GM12872 (cell line): ENCODE results near the gene C1orf115.

Source experiments
- CTCF ChIP-seq: IDR thresholded peaks from 3 replicates; pipeline ENCODE4 v1.5.1; 2011; ENCODE audit warnings: low read depth, mild to moderate bottlenecking, low read length, moderate library complexity; ENCODE audit not compliant: insufficient read depth

C1orf115 gene, protein sequence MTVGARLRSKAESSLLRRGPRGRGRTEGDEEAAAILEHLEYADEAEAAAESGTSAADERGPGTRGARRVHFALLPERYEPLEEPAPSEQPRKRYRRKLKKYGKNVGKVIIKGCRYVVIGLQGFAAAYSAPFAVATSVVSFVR

GRCh38 chr1:220690140-220691052, at the start of gene C1orf115:
C1orf115 (plus strand) TSS chr1:220690363; CDS start chr1:220690403, 40 bp downstream.
- peak; percentile 91 for TF ChIP-seq CTCF

DNA sequence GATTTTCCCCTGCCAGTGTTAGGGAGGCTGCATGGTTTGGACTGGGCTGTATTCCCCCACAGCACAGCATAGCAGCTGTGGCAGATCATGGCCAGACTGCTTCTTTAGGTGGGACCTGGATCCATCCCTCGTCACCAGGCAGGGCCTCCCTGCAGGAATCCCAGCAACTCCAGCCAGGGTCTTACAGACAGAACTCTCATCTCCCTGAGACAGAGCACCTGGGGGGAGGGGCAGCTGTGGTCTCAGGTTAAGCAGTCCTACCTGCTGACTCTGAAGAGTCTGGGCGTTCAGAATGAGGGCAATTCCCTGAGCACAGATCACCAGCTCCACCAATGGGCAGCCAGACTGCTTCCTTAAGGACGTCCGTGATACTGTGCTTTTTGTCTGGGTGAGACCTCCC, 47.9 kb upstream of the C1orf115 start:
- TF ChIP-seq CTCF: no peak

GRCh38 chr1:220652995-220653394, 37.2 kb upstream of the C1orf115 start:
- TF ChIP-seq CTCF: no peak

DNA sequence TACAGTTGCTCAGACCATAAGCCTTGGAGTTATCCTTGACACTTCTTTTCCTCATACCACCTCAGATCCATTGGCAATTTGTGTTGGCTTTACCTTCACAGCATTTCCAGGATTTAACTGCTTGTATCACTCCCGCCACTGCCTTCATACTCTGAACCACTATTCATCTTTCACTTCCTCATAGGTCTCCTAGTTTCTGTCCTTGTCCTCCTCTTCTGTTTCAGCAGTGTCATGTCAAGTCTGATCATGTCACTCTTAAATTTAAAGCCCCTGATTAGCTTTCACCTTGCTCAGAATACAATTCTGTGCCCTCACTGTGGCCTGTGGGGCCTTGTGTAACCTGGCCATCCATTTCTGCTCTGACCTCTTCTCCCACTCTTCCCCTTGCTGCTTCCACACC, 34.7 kb upstream of the C1orf115 start:
- no peak for TF ChIP-seq CTCF

DNA sequence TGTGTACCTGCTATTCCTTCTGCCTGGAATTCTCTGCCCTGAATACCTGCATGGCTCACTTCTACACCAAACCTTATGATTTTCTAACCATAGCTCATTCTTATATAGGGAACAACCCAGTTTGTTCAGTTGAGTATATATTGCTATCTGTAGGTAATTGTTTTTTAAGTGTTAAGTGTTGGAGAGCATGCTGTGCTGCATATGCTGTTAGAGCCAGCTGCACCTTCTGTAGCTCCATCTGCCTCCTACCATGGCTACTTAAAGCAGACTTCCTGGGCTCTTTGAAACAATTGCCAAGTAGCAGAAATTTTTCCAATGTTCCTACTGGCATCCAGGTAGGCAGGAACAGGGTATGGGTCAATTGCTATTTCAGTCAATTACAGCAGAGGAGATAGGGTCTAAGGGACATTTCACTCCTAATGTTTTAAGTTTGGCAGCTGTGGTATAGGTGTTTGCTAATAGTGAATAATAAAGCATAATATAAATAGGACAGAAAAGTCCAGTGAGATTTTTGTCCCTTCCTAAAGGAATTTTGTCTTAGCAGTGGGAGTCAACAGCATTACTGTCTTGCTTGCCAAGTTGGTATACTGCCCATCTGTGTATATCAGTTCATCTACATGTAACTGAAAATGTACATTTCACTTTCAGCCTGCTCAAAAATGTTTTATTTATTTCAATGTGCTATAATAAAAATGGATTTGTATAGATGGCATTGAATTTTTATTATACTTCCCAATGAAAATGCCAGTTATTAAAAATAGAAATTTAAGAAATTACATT, 34.0 kb upstream of the C1orf115 start:
- no peak for TF ChIP-seq CTCF

DNA sequence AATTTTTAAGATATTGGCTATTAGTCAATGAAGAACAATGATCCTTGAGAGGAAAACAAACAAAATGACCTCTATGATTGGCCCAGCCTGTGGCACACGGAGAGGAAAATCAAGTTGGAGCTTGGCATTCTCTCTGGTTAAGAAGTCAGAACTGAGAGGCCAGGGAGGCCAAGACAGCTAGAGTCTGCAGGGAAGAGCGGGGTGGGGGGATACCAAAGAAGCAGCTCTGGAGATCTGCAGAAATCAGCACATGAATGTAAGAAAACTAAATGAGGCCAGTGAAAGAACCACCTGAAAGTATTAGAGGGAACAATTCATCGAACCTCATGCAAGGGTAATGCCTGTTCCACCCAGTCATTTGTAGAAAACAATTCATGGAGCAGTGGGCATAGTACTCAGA, 23.8 kb upstream of the C1orf115 start:
- no peak for TF ChIP-seq CTCF

DNA sequence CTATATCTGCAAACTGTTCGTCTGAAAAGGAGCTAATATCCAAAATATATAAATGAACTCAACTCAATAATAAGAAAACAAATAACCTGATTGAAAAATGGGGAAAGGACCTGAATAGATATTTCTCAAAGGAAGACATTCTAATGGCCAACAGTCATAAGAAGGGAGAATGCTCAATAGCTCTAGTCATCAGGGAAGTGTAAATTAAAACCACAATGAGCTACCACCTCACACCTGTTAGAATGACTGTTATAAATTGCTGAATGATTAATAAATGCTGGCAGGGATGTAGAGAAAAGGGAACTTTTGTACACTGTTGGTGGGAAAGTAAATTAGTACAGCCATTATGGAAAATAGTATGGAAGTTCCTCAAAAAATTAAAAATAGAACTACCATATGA, 21.2 kb upstream of the C1orf115 start:
- TF ChIP-seq CTCF: no peak
